Left lung (tissue), 10 donors: ENCODE measurements around the gene E2F1. TPM values are rescaled to one million over a fixed set of nuclear protein-coding genes. Genes with fewer than 3 reads are reported as not detected.
"Not testable (repeated sequence)": the region's sequence is repeated elsewhere in the genome, so short reads cannot be mapped to it uniquely, and the experiment has no call there.

Experiments
- ATAC-seq: fragments of 200-7000 bp; cut with Tn5 transposase; one replicate; pipeline ENCODE4 v1.9.1; 2020; ENCODE audit warnings: moderate library complexity
- DNase-seq, 4 donors: peaks; one replicate each; pipeline ENCODE4 v3.0.0-alpha.2; 2013 to 2020
- H3K27ac ChIP-seq, 2 donors: fragments of 200-600 bp; sonication (generic) in 1 of 2; one replicate each; pipeline versions ENCODE4 v1.5.0 to v1.8.0; 2020 to 2021
- H3K27me3 ChIP-seq, 2 donors: fragments of 200-600 bp; sonication (generic) in 1 of 2; one replicate each; pipeline versions ENCODE4 v1.5.0 to v1.8.0; 2020 to 2021
- H3K36me3 ChIP-seq, 2 donors: fragments of 200-600 bp; sonication (generic) in 1 of 2; one replicate each; pipeline versions ENCODE4 v1.5.0 to v1.8.0; 2020 to 2021
- H3K4me1 ChIP-seq, 2 donors: fragments of 200-600 bp; one replicate each; pipeline ENCODE4 v1.8.0; 2021
- H3K4me3 ChIP-seq, 2 donors: fragments of 200-600 bp; sonication (generic) in 1 of 2; one replicate each; pipeline versions ENCODE4 v1.5.0 to v1.8.0; 2020 to 2021; ENCODE audit warnings: mild to moderate bottlenecking in 1 of 2
- H3K9me3 ChIP-seq, 2 donors: fragments of 200-600 bp; sonication (generic) in 1 of 2; one replicate each; pipeline versions ENCODE4 v1.5.0 to v1.8.0; 2020 to 2021
- intact Hi-C, 2 donors: fragments of 100-400 bp; cut with DNase I; formaldehyde crosslinking; loops; one replicate each; pipeline versions ENCODE4 v1.11.2 to v1.14.2; 2022
- polyA plus RNA-seq, 6 donors: library from polyadenylated mRNA; unstranded; fragments of 120-200 nt; gene quantifications; one replicate each; pipeline ENCODE4 v1.2.1, GENCODE V29; 2013; ENCODE audit not compliant: insufficient read length in 6 of 6
- total RNA-seq, 2 donors: library from RNA; stranded (reverse); fragmentation: NEBNext Ultra II Directional; extraction: Animal tissue kit (Norgen Biotek cat#: 25700); gene quantifications; one replicate each; pipeline ENCODE4 v1.2.1, GENCODE V29; 2021
- TF ChIP-seq, protein P1 (sequence below), 2 donors: fragments of 200-600 bp; sonication (generic) in 1 of 2; IDR thresholded peaks; one replicate each; pipeline versions ENCODE4 v1.5.0 to v1.8.0; 2021; ENCODE audit warnings: antibody characterized with exemption in 2 of 2
- donor health status: DM: no; HTN: yes; CAD: no.
- donor health status: DM: no; HTN: no; CAD: no.

E2F1 gene
- total and polyA plus RNA-seq, 8 donors = 12.2 to 23.6 (median 16.4) TPM

DNA sequence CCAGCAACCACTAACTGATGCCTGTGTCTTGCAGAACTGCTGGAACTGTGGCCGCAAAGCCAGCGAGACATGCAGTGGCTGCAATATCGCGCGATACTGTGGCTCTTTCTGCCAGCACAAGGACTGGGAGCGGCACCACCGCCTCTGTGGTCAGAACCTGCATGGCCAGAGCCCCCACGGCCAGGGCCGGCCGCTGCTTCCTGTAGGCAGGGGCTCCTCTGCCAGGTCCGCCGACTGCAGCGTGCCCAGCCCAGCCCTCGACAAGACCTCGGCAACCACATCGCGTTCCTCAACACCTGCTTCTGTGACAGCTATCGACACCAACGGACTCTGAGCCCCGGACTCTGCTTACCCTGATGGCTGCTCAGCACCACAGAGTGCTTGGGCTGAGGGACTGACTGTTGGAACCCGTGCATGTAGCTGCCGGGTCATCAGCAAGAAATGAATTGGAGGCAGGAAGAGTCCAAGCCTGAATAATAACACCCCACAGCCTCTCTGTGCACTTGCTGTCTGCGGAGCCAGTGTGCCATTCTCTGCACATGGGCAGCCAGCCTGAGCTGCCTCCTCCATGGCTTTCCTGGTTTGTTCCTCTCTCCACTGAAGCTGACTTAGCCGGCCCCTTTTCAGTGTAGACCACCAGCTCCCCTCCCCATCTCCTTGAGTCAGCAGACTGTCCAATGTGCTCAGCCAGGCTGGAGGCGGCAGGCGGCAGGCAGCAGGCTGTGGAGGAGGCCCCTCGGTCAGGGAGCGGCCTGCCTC is 41.7 kb downstream of the E2F1 start:
- ATAC-seq (no peak), DNase-seq (peak in 1 of 4 donors; percentile 73)
- Histone ChIP-seq H3K4me3 (no peak overlapping the region), H3K36me3 (peaks cover 0 to 58% of the 10 kb centered on the region in 2 donors), H3K27me3 (no peaks in the 10 kb centered on the region), H3K9me3 (no peaks in the 10 kb centered on the region), H3K27ac (no peak overlapping the region), H3K4me1 (peaks cover 2 to 10% of the 10 kb centered on the region in 2 donors)
- intact Hi-C loops = no loop called here
- TF ChIP-seq, protein P1, sequence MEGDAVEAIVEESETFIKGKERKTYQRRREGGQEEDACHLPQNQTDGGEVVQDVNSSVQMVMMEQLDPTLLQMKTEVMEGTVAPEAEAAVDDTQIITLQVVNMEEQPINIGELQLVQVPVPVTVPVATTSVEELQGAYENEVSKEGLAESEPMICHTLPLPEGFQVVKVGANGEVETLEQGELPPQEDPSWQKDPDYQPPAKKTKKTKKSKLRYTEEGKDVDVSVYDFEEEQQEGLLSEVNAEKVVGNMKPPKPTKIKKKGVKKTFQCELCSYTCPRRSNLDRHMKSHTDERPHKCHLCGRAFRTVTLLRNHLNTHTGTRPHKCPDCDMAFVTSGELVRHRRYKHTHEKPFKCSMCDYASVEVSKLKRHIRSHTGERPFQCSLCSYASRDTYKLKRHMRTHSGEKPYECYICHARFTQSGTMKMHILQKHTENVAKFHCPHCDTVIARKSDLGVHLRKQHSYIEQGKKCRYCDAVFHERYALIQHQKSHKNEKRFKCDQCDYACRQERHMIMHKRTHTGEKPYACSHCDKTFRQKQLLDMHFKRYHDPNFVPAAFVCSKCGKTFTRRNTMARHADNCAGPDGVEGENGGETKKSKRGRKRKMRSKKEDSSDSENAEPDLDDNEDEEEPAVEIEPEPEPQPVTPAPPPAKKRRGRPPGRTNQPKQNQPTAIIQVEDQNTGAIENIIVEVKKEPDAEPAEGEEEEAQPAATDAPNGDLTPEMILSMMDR (IDR thresholded peaks at IDR 0.05) = no peak

DNA sequence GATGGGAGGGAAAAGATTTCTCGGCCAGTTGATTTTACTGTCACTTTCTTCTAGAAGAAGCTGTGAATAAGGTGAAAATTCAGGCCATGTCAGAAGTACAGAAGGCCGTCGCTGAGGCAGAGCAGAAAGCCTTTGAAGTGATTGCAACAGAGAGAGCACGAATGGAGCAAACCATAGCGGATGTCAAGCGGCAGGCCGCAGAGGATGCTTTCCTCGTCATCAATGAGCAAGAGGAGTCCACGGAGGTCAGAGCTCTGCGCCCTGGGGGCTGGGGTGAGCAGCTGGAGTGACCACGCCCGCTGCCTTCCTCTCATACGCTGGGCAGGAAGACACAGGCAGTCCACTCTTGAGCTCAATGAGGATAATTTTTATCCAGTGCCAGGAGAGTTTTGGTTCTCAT is 45.9 kb downstream of the E2F1 start:
- Histone ChIP-seq H3K36me3 (peaks cover 0 to 92% of the 10 kb centered on the region in 2 donors), H3K27ac (no peak overlapping the region), H3K4me3 (no peak overlapping the region), H3K9me3 (no peaks in the 10 kb centered on the region), H3K4me1 (no peaks in the 10 kb centered on the region), H3K27me3 (no peaks in the 10 kb centered on the region)
- intact Hi-C loops = no loop called here
- DNase-seq (peak in 1 of 4 donors; percentile 43), ATAC-seq (no peak)
- TF ChIP-seq, protein P1 (IDR thresholded peaks at IDR 0.05) = no peak

DNA sequence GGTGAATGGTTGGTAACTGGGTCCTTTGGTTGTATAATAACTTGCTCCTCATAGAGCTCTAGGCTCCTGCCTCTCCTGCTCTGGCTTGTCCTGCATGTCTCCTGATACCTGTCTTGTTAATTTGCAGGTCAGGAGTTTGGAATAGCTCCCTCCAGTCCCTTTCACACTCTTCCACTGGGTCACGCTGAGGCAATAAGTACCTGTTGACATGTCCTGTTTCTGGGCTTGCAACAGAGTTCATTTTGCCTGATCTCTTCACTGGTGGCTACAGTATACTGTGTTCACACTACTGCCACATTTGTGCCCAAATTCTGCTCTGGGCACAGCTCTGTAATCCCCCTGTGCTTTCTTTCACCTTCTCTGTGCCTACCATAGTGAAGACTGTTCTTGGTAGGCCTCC is 49.4 kb downstream of the E2F1 start:
- peaks cover 0 to 84% of the 10 kb centered on the region in 2 donors for H3K36me3 ChIP-seq
- TF ChIP-seq, protein P1 (IDR thresholded peaks at IDR 0.05) = no peak

DNA sequence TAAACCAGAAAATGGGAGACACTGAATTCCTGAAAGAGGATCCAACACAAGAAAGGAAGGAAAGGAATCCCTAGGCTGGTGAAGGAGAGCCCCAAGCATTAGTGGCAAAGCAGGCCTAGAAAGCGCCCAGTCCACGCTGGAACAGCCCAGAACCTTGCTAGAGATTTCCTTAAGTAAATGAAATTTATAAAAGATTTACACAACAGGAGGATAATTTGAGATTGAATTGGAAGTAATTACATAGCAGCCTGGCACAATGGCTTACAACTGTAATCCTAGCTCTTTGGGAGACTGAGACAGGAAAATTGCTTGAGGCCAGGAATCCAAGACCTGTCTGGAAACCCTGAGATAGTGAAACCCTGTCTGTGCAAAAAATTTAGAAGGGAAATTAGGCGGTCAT is 50.8 kb downstream of the E2F1 start:
- H3K27ac ChIP-seq = no peak overlapping the region
- no peaks in the 10 kb centered on the region for H3K4me1 ChIP-seq
- DNase-seq = no peak
- no peak overlapping the region for H3K4me3 ChIP-seq
- no peaks in the 10 kb centered on the region for H3K9me3 ChIP-seq
- TF ChIP-seq, protein P1 (IDR thresholded peaks at IDR 0.05) = no peak
- peaks cover 0 to 82% of the 10 kb centered on the region in 2 donors for H3K36me3 ChIP-seq
- no peak for ATAC-seq
- no peaks in the 10 kb centered on the region for H3K27me3 ChIP-seq
- intact Hi-C loops = no loop called here

More for the DNA sequence above, 49.4 kb downstream of the E2F1 start:
- intact Hi-C loops = no loop called here
- Histone ChIP-seq H3K4me3 (no peak overlapping the region), H3K27me3 (no peaks in the 10 kb centered on the region), H3K9me3 (no peaks in the 10 kb centered on the region), H3K4me1 (no peaks in the 10 kb centered on the region), H3K27ac (no peak overlapping the region)
- ATAC-seq = no peak
- DNase-seq = no peak

DNA sequence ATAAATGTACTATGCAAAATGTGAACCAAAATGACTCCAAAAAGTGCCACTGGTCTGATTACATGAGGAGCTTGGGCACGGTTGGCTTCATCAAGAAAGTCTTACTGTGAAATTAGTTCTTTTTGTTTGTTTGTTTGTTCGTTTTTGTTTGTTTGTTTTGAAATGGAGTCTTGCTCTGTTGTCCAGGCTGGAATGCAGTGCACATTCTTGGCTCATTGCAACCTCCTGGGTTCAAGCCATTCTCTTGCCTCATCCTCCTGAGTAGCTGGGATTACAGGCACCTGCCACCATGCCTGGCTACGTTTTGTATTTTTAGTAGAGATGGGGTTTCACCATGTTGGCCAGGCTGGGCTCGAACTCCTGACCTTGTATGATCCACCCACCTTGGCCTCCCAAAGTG is 54.3 kb downstream of the E2F1 start:
- DNase-seq, ATAC-seq, H3K4me1 ChIP-seq, H3K4me3 ChIP-seq, H3K9me3 ChIP-seq, intact Hi-C loops, H3K27ac ChIP-seq, H3K27me3 ChIP-seq: not testable (repeated sequence)
- peaks cover 0 to 77% of the 10 kb centered on the region in 2 donors for H3K36me3 ChIP-seq
